C4-2B (cell line): Measurements from ENCODE around the gene LMCD1.

Experiments used
- H3K27ac ChIP-seq: fragments of 450-650 bp; 2 replicates; pipeline ENCODE4 v1.5.1; 2017
- ZFX ChIP-seq: fragments of 450-650 bp; IDR thresholded peaks from 2 replicates; pipeline ENCODE4 v1.6.1; 2017
- TF ChIP-seq, protein P1 (sequence below): fragments of 450-650 bp; conservative IDR thresholded peaks from 2 replicates; pipeline ENCODE4 v1.5.1; 2017; ENCODE audit warnings: mild to moderate bottlenecking

Gene LMCD1

DNA sequence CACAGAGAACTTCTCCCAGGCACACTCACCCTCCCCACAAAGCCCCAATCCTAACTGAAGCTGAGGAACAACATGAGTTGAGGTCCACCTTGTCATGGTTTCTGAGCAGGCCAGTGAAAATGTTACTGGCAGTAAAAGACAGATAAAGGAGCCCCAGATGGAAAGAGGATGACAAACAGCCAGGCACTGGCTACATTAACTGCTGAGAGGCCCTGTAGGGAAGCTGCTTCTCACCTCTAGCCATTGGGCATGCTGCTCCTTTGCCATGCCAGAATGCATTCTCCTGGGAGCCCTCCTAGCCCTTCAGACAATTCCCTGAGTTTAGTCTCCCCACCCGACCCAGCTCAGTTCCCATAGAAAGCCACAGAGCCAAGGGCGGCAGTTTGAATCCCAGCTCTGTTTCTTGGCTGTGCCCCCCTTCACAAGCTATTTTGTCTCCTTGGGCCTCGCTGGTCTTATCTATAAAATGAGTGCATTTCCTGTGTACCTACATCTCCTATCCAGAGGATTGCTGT is 60.5 kb downstream of the LMCD1 start:
- TF ChIP-seq ZFX: no peak
- TF ChIP-seq, protein P1, sequence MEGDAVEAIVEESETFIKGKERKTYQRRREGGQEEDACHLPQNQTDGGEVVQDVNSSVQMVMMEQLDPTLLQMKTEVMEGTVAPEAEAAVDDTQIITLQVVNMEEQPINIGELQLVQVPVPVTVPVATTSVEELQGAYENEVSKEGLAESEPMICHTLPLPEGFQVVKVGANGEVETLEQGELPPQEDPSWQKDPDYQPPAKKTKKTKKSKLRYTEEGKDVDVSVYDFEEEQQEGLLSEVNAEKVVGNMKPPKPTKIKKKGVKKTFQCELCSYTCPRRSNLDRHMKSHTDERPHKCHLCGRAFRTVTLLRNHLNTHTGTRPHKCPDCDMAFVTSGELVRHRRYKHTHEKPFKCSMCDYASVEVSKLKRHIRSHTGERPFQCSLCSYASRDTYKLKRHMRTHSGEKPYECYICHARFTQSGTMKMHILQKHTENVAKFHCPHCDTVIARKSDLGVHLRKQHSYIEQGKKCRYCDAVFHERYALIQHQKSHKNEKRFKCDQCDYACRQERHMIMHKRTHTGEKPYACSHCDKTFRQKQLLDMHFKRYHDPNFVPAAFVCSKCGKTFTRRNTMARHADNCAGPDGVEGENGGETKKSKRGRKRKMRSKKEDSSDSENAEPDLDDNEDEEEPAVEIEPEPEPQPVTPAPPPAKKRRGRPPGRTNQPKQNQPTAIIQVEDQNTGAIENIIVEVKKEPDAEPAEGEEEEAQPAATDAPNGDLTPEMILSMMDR: no peak
- no peak overlapping the region for H3K27ac ChIP-seq

DNA sequence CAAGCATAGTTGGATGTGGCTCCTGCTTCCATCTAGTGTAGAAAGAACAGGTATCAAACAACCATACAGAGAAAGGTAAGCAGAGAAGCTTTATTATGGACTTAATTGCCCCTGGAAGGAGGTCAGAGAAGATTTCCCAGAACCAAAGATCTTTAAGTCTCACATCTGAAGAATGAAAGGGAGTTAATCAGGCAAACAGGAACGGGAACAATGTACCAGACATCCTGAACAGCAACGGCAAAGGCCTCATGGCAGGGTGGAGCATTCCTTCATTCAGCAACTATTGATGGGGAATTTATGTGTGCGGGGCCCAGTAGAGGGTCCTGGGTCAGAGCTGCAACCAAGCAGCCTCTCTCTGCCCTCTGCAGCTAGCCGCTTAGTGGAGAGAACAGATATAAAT is 61.5 kb downstream of the LMCD1 start:
- TF ChIP-seq, protein P1: no peak
- H3K27ac ChIP-seq: no peak overlapping the region

DNA sequence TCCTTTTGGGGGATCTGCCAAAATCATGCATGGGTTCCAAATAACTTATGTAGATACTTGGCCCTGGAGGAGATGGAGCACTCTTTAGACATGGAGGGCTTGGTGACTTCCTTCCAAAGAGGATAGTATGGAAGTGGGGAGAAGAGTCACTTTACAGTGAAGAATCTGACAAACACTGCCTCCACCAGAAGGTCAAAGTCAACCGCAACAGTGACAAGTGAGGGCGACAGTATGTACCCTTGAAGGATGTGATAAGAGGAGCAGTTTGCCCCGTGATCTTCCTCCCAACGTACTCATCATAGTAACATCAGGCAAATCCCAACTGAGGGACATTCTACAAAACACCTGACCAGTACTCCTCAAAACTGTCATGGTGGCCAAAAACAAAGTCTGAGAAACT is 62.0 kb downstream of the LMCD1 start:
- H3K27ac ChIP-seq: no peak overlapping the region
- TF ChIP-seq, protein P1: no peak
- no peak for TF ChIP-seq ZFX

DNA sequence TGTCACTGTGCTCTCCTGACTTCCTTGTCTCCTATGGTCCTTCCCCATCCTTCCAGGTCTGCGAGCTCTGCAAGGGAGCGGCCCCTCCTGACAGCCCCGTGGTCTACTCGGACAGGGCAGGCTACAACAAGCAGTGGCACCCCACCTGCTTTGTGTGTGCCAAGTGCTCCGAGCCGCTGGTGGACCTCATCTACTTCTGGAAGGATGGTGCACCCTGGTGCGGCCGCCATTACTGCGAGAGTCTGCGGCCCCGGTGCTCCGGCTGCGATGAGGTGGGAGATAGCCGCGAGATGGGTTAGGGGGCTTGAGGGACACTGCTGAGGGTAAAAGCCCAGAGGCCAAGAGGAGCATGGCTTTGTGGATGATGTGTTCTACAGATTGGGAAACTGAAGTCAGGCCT is 63.8 kb downstream of the LMCD1 start:
- no peak overlapping the region for H3K27ac ChIP-seq
- TF ChIP-seq, protein P1: no peak
- TF ChIP-seq ZFX: no peak

DNA sequence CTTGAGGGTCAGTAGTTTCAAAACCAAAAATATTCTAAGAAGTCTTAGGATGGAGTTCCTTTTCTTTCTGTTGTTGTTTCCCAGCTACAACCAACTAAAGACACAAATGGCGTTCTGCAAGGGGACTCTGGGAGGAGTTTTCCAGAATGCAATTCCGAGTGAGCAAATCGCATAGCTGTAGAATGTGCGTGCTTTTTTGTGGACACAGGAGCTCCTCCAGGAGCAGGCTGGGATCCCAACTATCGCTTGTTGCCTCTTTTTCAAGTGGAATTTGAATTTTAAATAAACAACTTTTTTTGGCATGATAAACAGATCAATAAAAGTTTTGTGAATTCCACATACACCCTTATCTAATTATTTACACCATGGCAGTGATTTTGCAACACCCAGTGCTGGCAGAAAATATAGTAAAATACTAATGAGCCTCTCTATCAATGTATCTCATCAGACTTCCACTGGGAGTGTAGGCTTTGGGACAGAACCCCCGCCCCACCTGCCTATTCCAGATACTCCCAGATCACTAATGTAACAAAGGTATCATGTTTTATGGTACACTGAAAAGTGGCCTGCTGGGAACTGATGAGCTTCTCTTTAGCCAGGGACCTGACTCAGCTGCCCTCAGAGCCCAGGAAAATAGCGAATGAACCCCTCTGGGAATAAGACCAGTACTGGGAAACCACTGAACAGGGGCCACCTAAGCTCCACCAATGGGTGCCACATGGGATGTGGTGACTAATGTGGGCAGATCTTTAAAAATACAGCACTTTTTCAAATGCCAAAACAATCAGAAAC is 66.4 kb downstream of the LMCD1 start:
- TF ChIP-seq ZFX: no peak
- TF ChIP-seq, protein P1: no peak

DNA sequence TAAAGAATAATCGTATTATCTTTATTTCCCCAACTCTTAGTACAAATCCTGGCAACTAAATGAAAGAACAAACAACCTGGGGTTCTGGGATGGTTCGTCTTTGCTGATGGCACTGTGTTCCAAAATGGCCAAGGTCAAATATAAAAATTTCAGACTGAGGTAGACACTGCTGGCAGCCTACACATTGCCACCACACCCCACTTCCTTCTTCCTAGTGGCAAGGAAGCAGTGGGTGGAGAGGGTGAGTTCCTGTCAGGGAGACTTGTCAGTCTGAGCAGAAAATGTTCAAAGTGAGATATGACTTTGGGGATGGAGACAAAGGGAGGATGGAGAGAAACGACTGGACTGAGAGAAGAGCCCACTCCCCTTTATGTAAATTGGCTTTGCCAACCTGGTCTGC is 69.6 kb downstream of the LMCD1 start:
- no peak overlapping the region for H3K27ac ChIP-seq
- TF ChIP-seq, protein P1: no peak
- TF ChIP-seq ZFX: no peak

More for the DNA sequence above, 66.4 kb downstream of the LMCD1 start:
- no peak overlapping the region for H3K27ac ChIP-seq

DNA sequence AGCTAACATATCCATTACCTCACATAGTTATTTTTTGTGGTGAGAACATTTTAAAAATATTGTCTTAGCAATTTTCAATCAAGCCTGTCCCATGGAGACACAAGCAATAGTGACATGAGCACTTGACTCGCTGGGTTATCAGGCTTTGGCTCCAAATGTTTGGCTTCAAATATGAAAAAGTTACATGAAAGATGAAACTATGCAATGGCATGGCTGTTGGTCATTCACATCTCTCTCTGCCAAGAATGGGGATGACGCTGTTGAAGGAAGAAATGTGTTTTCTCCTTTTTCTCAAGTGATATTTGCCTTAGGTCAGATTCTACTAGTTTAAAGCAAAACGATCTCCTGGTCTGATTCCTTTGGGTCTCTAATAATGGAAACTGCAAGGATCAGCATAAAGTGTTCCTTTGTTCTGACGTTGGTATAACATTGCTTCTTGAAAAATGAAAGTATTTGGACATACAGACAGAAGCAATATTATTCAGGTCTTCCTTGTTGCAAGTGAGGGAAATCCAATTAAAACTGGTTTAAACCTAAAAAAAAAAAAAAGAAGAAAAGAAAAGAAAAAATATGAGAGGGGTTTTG is 71.8 kb downstream of the LMCD1 start:
- no peak overlapping the region for H3K27ac ChIP-seq
- TF ChIP-seq, protein P1: no peak
- TF ChIP-seq ZFX: no peak
